ENCODE data around the gene LRRC59.
"Not testable (repeated sequence)": the region's sequence is repeated elsewhere in the genome, so short reads cannot be mapped to it uniquely, and the experiment has no call there.

LRRC59 gene

GRCh38 chr17:50397111-50397918, at the start of gene LRRC59:
LRRC59 (minus strand) TSS chr17:50397523; CDS start chr17:50397317, 206 bp downstream.
- DNase-seq (ENCODE audit: low read depth) = peak; percentile 89

DNA sequence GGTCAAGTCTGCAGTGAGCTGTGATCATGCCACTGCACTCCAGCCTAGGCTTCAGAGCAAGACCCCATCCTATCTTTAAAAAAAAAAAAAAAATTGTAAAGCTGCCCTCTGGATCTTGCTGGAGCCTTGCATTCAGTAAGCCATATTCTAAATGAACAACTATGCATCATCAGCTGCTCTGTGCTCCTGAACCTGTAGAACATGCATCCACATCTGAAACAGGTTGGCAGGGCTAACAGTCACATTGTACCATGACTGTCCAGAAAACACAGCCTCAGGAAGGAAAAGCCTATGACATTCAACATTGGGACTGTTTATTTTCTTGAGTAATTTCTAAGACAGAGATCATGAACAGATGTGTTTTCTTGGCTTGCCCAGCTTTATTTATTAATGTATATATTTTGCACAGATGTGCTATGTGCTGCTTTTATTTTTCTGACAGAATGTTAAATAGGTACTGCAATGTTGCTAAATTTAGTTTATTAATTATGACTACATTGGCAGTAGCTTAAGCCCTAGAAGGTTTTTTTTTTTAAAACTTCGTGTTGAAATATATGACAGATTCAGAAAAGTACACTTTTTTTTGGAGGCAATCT, 48.5 kb upstream of the LRRC59 start:
- DNase-seq (ENCODE audit: low read depth) = no peak

DNA sequence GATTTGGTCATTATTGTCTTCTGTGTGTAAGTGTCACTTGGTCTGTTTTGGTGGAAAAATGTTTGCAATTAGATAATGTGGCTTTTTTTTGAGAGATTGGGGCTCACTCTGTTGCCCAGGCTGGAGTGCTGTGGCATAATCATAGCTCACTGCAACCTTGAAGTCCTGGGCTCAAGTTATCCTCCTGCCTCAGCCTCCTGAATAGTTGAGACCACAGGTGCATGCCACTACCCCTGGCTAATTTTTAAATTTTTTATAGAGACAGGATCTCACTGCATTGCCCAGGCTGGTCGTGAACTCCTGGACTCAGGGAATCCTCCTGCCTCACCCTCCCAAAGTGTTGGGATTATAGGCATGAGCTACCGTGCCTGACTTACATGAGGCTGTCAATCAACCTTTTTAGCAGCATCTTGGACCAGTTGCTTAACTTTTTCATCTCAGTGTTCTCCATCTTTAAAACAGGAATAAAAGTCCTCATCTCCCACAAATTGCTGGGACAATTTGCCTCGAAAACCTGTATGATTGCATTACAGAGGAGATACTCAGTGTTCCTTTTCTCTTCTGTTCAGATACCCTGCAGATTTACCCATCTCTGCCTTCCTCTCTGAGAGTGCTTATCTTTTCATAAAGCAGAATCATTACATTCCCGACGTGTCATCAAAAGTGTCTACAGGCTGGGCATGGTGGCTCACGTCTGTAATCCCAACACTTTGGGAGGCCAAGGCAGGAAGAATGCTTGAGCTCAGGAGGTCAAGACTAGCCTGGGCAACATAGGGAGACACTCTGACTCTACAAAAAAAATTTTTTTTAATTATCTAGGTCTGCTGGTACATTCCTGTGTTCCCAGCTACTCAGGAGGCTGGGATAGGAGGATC, 47.8 kb upstream of the LRRC59 start:
- DNase-seq (ENCODE audit: low read depth) = no peak

DNA sequence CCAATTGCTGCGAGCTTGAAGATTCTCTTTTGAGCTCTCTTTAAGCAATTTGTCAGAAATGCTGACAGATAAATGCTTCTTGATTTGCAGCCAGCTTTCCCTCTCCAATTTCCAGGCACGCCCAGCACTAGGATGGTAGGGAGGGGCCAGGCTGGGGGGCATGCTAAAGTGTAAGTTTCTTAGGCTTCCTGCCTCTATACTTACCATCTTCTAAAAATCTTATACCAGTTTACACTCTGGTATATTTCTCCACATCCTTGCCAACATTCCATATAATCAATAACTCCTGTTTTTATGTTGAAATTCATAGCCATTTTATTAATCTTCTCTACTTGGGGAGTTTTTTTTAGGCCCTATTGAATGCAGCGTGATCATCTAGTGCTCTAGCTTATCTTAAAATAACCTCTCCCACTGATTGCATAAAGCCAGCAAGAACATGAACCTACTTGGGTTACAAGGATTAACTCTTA, 46.2 kb upstream of the LRRC59 start:
- no peak for DNase-seq (ENCODE audit: low read depth)

- no peak for DNase-seq (ENCODE audit: low read depth)
These were observed 43.8 kb upstream of the LRRC59 start for GRCh38 chr17:50440838-50441829.

DNA sequence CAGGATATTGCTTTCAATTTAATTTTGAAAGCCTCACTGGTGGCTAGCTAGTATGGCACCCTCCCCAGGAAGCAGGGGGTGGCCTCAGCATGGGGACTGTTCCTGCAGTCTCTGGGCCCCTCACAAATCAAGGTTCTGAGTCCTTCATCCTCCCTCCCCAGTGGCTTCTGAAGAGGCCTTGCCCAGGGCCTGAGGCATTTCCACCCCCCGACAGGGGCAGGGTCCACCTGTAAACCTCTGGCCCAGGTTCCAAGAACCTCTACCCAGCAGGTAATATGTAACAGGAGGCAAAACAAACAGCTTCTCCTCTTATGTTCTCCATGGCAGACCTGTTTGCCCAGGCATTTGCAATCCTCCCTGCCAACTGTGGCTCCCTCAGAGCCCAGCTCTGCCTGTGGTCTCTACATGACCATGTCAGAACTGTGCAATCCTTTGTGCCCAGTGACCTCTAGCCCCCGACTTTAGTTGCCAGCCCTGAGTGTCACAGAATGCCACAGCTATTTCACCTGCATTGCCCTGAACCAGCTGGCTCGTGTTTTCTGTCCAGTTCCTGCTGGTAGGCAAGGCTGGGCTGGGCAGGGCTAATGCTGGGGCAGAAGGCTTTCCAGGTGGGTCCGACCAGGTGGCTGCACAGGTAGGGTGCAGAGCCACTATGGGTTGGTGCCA, 43.0 kb upstream of the LRRC59 start:
- DNase-seq (ENCODE audit: low read depth) = no peak

DNA sequence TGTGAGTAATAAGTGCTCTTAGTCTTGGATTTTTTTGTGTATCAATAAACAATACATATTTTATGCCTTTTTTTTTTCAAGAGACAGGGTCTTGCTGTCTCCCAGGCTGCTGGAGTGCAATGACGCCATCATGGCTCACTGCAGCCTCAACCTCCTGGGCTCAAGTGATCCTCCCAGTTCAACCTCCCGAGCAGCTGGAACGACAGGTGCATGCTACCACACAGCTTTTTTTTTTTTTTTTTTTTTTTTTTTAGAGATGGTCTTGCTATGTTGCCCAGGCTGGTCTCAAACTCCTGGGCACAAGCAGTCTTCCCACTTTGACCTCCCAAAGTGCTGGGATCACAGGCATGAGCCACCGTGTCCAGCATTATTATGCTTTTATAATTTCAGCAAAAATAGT, 41.7 kb upstream of the LRRC59 start:
- DNase-seq (ENCODE audit: low read depth) = no peak

DNA sequence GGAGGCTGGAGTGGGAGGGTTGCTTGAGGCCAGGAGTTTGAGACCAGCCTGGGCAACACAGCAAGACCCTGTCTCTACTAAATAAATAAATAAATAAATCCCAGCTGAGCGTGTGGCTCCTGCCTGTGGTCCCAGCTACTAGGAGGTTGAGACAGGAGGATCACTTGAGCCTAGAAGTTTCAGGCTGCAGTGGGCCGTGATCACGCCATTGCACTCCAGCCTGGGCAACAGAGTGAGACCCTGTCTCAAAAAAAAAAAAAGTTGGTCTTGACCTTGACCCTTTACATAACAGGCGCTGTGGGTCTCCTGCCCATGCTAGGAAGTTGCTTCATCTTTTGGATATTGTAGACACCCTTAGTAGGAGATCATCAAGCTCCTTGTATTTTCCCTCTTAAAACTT, 40.1 kb upstream of the LRRC59 start:
- DNase-seq (ENCODE audit: low read depth) = no peak

DNA sequence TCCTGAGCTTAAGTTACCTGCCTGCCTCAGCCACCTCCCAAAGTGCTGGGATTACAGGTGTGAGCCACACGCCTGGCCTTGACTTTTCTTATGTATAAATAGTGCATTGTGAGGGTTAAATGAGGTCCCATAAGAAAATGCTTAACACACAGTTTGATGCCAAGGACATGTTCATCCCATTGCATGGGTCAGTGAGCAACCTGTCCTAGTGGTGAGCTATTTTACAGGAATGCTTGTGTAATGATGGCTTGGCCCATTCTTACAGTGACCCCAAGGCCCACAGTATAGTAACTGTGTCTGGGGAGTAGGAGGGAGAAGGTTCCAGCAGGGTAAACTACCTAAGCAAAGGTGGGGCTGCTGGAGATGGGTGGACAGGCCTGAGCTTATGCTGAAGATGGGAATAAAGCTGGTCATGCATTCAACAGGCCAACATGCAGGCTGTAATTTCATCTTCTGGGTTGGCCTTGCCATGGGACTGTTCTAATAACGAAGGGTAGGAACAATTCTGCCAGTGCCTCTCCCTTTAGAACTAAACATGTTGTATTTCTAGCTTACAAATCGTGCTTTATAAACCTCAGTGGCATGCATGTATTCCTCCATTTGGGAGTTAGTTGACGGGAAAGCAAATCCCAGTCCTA, 34.9 kb upstream of the LRRC59 start:
- no peak for DNase-seq (ENCODE audit: low read depth)

- DNase-seq (ENCODE audit: low read depth) = no peak
These were observed 33.7 kb upstream of the LRRC59 start for GRCh38 chr17:50430821-50431618.

GRCh38 chr17:50429793-50430192, 32.5 kb upstream of the LRRC59 start:
- no peak for DNase-seq (ENCODE audit: low read depth)

GRCh38 chr17:50428831-50429424, 31.6 kb upstream of the LRRC59 start:
- DNase-seq (ENCODE audit: low read depth) = no peak

DNA sequence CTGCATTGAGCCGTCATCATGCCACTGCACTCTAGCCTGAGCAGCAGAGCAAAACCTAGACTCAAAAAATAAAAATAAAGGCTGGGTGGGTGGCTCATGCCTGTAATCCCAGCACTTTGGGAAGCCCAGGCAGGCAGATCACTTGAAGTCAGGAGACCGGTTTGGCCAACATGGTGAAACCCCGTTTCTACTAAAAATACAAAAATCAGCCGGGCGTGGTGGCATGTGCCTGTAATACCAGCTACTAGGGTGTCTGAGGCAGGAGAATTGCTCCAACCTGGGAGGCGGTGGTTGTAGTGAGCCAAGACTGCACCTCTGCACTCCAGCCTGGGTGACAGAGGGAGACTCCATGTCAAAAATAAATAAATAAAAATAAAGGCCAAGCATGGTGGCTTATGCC, 30.8 kb upstream of the LRRC59 start:
- DNase-seq (ENCODE audit: low read depth) = not testable (repeated sequence)

DNA sequence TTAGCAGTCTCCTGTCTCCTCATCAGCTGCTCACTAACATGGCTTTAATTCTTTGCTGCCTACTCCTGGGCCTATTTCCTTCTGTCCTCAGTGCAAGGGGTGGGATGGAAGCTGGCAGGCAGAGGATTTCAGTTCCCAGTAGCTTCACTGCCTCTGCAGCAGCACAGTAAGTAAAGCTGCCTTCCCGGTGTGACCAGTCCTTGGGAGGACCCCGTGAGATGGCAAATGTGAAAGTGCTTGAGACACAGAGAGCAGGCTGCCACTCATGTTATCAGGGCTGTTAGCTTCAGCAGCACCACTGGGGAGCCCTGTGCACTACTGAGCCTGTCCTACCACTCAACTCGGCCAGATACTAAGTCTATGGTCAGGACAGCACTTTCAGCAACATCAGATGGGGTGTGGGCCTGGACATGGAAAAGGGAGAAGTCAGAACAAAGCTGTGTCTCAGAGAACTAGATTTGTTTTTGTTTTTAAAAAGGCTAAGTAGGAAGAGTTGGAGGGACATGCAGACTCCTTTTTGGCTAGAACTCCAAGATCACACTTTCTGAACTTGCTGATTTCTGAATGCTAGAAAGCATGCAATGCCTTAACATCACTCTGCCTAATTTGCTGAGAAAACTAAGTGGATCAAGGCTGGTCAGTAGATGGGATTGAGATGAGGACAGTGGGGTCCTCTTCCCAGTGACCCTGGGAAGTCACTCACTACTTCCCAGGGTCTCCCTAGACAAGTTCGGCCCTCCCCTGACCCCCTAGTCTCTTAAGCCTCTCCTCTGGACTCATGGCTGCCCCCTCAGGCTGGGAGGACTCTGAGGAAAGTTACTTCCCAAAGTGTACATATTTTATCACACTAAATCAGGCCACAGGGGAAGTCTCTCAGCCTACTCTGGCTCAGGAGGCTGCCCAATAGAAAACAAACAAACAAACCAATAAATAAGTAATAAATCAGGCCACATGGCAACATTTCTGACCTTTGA, 29.8 kb upstream of the LRRC59 start:
- DNase-seq (ENCODE audit: low read depth) = no peak

GRCh38 chr17:50426472-50426782, 29.1 kb upstream of the LRRC59 start:
- DNase-seq (ENCODE audit: low read depth) = no peak

GRCh38 chr17:50425682-50426471, 28.6 kb upstream of the LRRC59 start, which contains the start of gene ACSF2:
ACSF2 (plus strand) TSS chr17:50426218; CDS start chr17:50426262, 44 bp downstream.
- peak; percentile 64 for DNase-seq (ENCODE audit: low read depth)
